Spleen (tissue), 7 donors: ENCODE results near the gene PTGS1.

Experiments
- POLR2A ChIP-seq, 3 donors: fragments of 450-650 bp; IDR thresholded peaks; one replicate each; pipeline ENCODE4 v1.5.1; 2017; ENCODE audit warnings: antibody characterized with exemption in 3 of 3, mild to moderate bottlenecking in 1 of 3
- TF ChIP-seq, protein P1 (sequence below), 11 experiments: fragments of 200-600 bp in 7 of 11; fragments of 450-650 bp in 4 of 11; sonication (generic) in 4 of 11; IDR thresholded peaks in 8 of 11; conservative IDR thresholded peaks in 3 of 11; 1 replicate in 7 of 11; 2 replicates in 4 of 11; pipeline versions ENCODE4 v1.4.0 to v1.8.0; 2016 to 2021; ENCODE audit warnings: antibody characterized with exemption in 11 of 11, inconsistent platforms in 4 of 11, mild to moderate bottlenecking in 1 of 11
- donor health status: DM: no; HTN: no; CAD: no; lungs with moderate emphysema.
- donor health status: DM: no; HTN: no; CAD: no.
- donor health status: DM: no; HTN: no; CAD: no.

DNA sequence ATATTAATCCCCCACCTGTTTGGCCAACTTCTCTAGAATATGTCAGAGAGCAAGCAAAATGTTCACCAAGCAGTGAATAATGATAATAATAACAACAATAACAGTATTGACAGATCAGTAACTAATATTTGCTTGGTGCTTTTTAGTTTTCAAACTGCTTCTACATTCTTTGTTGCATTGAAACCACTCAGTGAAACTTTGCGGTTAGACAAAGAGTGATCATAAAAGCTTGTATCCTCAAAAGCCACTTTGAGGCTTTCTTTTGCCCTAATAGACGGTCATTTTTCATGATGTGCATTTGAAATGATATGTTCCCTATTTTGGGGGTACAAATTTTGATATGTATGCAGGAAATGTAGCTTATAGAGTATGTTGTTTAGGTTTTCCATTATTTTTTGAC is 43.6 kb upstream of the PTGS1 start:
- no peak for TF ChIP-seq POLR2A (IDR thresholded peaks at IDR 0.05)
- TF ChIP-seq, protein P1, sequence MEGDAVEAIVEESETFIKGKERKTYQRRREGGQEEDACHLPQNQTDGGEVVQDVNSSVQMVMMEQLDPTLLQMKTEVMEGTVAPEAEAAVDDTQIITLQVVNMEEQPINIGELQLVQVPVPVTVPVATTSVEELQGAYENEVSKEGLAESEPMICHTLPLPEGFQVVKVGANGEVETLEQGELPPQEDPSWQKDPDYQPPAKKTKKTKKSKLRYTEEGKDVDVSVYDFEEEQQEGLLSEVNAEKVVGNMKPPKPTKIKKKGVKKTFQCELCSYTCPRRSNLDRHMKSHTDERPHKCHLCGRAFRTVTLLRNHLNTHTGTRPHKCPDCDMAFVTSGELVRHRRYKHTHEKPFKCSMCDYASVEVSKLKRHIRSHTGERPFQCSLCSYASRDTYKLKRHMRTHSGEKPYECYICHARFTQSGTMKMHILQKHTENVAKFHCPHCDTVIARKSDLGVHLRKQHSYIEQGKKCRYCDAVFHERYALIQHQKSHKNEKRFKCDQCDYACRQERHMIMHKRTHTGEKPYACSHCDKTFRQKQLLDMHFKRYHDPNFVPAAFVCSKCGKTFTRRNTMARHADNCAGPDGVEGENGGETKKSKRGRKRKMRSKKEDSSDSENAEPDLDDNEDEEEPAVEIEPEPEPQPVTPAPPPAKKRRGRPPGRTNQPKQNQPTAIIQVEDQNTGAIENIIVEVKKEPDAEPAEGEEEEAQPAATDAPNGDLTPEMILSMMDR (IDR thresholded peaks at IDR 0.05 in 8 of 11, conservative IDR thresholded peaks at IDR 0.05 in 3 of 11) = no peak
